ENCODE data around the gene PRPH. TPM values are rescaled to one million over a fixed set of nuclear protein-coding genes. Genes with fewer than 3 reads are reported as not detected.

PRPH gene
- polyA plus RNA-seq, 2 of the 4 experiments (the other 2 are of a cell fraction), result 0.50 to 1.7 TPM

DNA sequence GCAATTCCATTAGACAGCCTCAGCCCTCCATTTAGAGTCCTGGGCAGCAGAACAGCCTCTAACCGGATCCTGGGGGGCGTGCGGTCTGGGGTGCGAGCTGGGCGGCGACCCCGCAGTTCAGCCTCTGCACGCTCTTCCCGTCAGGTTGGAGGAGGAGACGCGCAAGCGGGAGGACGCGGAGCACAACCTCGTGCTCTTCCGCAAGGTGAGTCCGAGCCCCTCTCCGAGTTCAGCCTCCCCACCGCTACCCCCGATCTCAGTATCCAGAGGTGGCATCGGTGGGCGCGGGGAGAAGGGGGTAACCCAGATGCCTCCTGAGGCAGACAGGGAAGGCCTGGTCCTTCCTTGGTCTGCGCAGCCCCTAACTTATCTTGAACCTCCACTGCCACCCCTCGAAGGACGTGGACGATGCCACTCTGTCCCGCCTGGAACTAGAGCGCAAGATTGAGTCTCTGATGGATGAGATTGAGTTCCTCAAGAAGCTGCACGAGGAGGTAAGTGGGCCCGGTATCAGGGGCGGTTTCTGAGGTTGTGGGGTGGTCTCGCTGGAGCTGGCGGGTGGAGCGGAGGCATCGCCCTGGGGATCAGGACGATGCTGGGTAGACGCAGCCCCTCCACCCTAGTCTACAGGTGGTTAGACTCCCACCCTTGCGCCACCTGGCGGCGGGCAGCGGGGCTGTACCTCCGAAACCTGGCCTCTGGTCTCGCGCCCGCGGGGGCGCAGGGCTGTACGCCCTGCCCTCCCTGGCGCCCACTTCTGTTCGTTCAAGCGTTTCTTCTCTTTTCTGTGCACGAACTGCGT, 1.3 kb downstream of the PRPH start:
- ChIA-PET CTCF (interaction anchor here (0.6 to 15.8 kb wide), 35 partner anchors 8 to 429 kb away, joined by 3 to 164 read pairs (median 5); partner anchors contain the start of genes C1QL4, DNAJC22, TROAP and TUBA1C), POLR2A (interaction anchor here (1.6 kb wide), 1 partner anchor 26 kb away, joined by 30 read pairs; the partner anchor contains the start of gene TROAP)
- H3K9me3 ChIP-seq, result no peaks in the 10 kb centered on the region
- TF ChIP-seq, protein P1, sequence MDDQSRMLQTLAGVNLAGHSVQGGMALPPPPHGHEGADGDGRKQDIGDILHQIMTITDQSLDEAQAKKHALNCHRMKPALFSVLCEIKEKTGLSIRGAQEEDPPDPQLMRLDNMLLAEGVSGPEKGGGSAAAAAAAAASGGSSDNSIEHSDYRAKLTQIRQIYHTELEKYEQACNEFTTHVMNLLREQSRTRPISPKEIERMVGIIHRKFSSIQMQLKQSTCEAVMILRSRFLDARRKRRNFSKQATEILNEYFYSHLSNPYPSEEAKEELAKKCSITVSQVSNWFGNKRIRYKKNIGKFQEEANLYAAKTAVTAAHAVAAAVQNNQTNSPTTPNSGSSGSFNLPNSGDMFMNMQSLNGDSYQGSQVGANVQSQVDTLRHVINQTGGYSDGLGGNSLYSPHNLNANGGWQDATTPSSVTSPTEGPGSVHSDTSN (IDR thresholded peaks at IDR 0.05), result 0 out of 2 replicates have a peak, but pooled peaks have one; percentile 16
- no peak for TF ChIP-seq POLR2AphosphoS2 (conservative IDR thresholded peaks at IDR 0.05; ENCODE audit: low read length)
- TF ChIP-seq SMC3 (IDR thresholded peaks at IDR 0.05), result peak; percentile 42; the same call in 2 of the 3 replicates
- TF ChIP-seq RNF2 (IDR thresholded peaks at IDR 0.05; ENCODE audit: borderline replicate concordance, low read depth), result no peak
- no peak for TF ChIP-seq BHLHE40 (IDR thresholded peaks at IDR 0.05; ENCODE audit: low read depth, low read length)
- TF ChIP-seq KDM5A (IDR thresholded peaks at IDR 0.05), result no peak
- no peak for TF ChIP-seq CBX8 (IDR thresholded peaks at IDR 0.05)
- peak in 1 of 2 experiments; percentile 34; a peak in 2 of 5 replicates for TF ChIP-seq RAD21 (conservative IDR thresholded peaks at IDR 0.05 in 1 of 2, IDR thresholded peaks at IDR 0.05 in 1 of 2)
- no peak for TF ChIP-seq ZSCAN20 (CRISPR knock-in tag; IDR thresholded peaks at IDR 0.05)
- peak; percentile 81 for TF ChIP-seq CTCF (IDR thresholded peaks at IDR 0.05)
- TF ChIP-seq RARB (CRISPR knock-in tag; IDR thresholded peaks at IDR 0.05), result no peak
- no peak for TF ChIP-seq FOXS1 (CRISPR knock-in tag; IDR thresholded peaks at IDR 0.05)
- WGBS (ENCODE audit: missing lambda C conversion rate), result 50% methylated on average over 48 of the region's 54 CpGs
- peak; percentile 69 to 88 for DNase-seq (ENCODE audit: low read depth in 1 of 2, low spot score in 1 of 2)
- ATAC-seq, result peak; percentile 60 to 83
- peaks cover 18% of the 10 kb centered on the region; the same call in 2 of the 3 replicates for H3K4me1 ChIP-seq
- H3K4me2 ChIP-seq, result peak overlapping the region; percentile 99
- H3K4me3 ChIP-seq, result peak overlapping the region; percentile 52
- H3K27ac ChIP-seq, result peak overlapping the region; percentile 50 to 80; a peak in 5 of 6 replicates
- FAIRE-seq, result no peak

DNA sequence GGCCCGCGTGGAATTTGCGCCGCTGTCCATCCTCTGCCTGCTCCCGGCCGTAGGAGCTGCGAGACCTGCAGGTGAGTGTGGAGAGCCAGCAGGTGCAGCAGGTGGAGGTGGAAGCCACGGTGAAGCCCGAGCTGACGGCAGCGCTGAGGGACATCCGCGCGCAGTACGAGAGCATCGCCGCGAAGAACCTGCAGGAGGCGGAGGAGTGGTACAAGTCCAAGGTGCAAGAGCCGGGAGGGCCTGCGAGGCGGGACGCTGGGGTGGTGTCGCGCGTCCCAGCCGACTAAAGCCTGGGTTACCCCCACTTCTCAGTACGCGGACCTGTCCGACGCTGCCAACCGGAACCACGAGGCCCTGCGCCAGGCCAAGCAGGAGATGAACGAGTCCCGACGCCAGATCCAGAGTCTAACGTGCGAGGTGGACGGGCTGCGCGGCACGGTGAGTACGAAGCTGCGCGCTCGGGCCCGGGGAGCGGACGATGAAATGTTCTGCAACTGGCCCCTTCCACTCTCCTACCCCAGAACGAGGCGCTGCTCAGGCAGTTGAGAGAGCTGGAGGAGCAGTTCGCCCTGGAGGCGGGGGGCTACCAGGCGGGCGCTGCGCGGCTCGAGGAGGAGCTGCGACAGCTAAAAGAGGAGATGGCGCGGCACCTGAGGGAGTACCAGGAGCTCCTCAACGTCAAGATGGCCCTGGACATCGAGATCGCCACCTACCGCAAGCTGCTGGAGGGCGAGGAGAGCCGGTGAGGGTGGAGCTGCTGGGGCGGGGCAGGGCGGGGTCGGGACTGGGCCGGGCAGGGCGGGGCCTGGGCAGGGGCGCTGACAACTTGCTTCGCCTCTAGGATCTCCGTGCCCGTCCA, 2.1 kb downstream of the PRPH start:
- no peak for FAIRE-seq
- CTCF ChIA-PET, result interaction anchor here (0.7 to 15.8 kb wide), 34 partner anchors 7 to 376 kb away, joined by 3 to 164 read pairs (median 6); partner anchors contain the start of genes C1QL4, DNAJC22, TROAP and TUBA1C

More for the DNA sequence above, 2.1 kb downstream of the PRPH start:
- peak; percentile 18; the same call in 1 of the 2 replicates for TF ChIP-seq RNF2 (IDR thresholded peaks at IDR 0.05; ENCODE audit: borderline replicate concordance, low read depth)
- no peak for TF ChIP-seq NPAS2 (CRISPR knock-in tag; IDR thresholded peaks at IDR 0.05; ENCODE audit: borderline replicate concordance)
- TF ChIP-seq, protein P2, sequence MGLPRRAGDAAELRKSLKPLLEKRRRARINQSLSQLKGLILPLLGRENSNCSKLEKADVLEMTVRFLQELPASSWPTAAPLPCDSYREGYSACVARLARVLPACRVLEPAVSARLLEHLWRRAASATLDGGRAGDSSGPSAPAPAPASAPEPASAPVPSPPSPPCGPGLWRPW (IDR thresholded peaks at IDR 0.05), result no peak
- no peak for TF ChIP-seq RAD21 (conservative IDR thresholded peaks at IDR 0.05 in 1 of 2, IDR thresholded peaks at IDR 0.05 in 1 of 2)
- TF ChIP-seq PHF8 (IDR thresholded peaks at IDR 0.05; ENCODE audit: borderline replicate concordance, low read depth), result 0 out of 2 replicates have a peak, but pooled peaks have one; percentile 27
- peak; percentile 59; the same call in 1 of the 2 replicates for TF ChIP-seq MAX (IDR thresholded peaks at IDR 0.05)
- no peak for TF ChIP-seq TP53 (CRISPR knock-in tag; IDR thresholded peaks at IDR 0.05)
- 0 out of 2 replicates have a peak, but pooled peaks have one; percentile 60 for TF ChIP-seq CHD4 (IDR thresholded peaks at IDR 0.05; ENCODE audit: borderline replicate concordance)
- 1% methylated on average over 59 of the region's 77 CpGs for WGBS (ENCODE audit: missing lambda C conversion rate)
- DNase-seq (ENCODE audit: low read depth in 1 of 2, low spot score in 1 of 2) (peak; percentile 86 to 90), ATAC-seq (peak; percentile 74 to 91)
- peak overlapping the region; percentile 99 for H3K4me2 ChIP-seq
- H3K4me1 ChIP-seq, result peaks cover 18% of the 10 kb centered on the region; the same call in 2 of the 3 replicates
- H3K9me3 ChIP-seq, result no peaks in the 10 kb centered on the region
- peak overlapping the region; percentile 50 to 80; a peak in 5 of 6 replicates for H3K27ac ChIP-seq
- POLR2A ChIA-PET, result interaction anchor here (0.6 to 1.6 kb wide), 5 partner anchors 9 to 546 kb away, joined by 3 to 30 read pairs (median 4); partner anchors contain the start of genes BCDIN3D and TROAP
- H3K4me3 ChIP-seq, result peak overlapping the region; percentile 52

Measured in A549 (cell line).